ENCODE measurements around the gene ABCA10.

The ABCA10 gene

GRCh38 chr17:69159418-69159817 lies 69.2 kb downstream of the ABCA10 start:
- no peak for DNase-seq

- DNase-seq = no peak
These were observed 74.4 kb downstream of the ABCA10 start for GRCh38 chr17:69154267-69154666.

DNA sequence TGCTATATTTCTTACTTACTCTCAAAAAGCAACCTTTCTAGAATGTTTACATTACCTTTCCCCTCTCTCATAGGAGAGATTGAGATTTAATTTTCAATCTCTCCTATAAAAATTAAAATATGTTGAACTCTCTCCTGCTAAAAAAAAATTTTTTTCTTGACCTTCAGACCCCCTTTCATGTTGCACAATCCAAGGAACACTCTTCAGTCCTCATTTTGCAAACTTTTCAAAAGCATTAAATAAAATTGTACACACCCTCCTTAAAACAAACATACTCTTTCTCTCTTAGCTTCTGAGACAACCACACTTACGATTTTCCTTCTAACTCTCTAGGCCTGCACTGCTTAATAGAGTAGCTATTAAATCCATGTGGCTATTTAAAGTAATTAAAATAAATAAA lies 78.3 kb downstream of the ABCA10 start:
- no peak for DNase-seq

DNA sequence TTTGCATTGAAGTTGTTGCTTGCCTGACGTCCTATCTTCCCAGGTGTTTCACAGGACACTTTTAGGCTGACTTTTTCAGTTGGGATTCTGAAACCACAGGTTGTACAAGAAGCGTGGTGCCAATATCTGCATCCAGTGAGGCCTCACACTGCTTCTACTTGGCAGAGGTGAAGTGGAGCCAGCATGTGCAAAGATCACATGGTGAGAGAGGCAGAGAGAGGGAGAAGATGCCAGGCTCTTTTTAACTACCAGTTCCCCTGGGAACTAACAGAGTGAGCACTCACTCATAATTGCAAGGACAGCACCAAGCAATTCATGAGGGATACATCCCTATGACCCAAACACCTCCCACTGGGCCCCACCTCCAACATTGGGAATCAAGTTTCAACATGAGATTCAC lies 81.2 kb downstream of the ABCA10 start:
- DNase-seq = no peak

- no peak for DNase-seq
These were observed 84.0 kb downstream of the ABCA10 start for GRCh38 chr17:69144331-69145255.

DNA sequence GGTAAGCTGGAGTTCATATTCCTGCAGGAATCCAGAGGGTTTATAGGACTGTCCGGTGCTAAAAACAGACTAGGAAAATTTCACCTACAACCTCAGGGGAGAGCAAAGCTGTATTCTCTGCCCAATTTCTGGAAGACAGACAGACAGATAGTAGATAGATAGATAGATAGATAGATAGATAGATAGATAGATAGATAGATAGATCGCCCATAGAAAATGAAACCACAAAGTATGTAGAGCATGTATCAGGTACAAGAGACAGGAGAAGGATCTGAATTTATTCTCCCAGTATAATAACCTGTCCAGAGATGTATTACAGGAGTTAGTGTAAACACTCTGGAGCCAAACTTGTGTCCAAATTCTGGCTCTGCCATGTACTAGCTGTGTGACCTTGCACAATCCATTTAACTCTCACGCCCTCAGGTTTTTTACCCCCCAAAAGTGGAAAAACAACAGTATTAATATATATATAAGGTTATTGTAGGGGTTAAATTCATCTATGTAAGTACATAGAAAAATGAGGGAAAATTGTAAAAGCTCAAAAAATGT lies 84.9 kb downstream of the ABCA10 start:
- no peak for DNase-seq

DNA sequence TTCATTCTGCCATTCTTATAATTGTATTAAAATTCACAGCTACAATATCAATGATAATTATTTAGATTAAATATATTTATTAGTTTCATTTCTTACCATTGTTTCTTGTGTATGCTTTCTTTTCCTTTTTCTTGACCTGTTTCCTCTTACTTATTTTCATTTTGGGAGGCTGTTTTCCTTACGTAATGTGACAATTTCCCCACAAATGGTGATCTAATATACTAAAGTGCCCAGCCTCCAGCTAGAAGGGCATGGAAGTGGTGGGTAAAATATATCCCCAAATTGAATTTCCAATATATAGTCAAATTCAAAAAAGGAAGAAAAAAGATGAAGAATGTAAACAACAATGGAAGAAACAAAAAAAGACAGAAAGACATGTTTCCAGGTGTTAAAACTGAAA lies 85.5 kb downstream of the ABCA10 start:
- DNase-seq = no peak

DNA sequence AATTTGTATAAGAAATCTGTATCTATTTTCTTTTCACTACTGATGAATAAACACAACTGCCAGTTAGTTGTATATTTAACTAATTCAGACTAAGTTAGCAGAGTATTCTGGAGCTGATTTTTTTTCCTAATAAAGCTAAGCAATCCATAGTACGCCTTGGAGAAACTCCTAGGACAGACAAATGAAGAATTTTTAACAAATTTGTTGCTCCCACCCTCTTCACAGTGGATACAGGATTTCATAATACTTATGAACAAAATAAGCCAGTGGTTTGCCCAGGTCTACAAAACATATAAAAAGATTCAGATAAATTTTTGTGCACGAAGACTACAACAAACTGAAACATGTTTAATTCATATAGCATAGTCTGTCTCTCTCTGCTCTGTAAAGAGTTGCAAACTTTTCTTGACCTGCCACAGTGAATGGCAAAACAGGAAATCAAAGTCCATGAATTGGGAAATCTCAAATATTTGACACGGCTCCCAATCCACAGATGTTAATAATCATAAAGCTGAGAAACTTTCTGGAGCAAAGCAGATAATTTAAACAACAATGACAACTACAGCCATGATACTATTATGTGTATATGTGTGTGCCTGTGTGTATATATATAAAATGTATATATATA lies 86.3 kb downstream of the ABCA10 start:
- DNase-seq = no peak

DNA sequence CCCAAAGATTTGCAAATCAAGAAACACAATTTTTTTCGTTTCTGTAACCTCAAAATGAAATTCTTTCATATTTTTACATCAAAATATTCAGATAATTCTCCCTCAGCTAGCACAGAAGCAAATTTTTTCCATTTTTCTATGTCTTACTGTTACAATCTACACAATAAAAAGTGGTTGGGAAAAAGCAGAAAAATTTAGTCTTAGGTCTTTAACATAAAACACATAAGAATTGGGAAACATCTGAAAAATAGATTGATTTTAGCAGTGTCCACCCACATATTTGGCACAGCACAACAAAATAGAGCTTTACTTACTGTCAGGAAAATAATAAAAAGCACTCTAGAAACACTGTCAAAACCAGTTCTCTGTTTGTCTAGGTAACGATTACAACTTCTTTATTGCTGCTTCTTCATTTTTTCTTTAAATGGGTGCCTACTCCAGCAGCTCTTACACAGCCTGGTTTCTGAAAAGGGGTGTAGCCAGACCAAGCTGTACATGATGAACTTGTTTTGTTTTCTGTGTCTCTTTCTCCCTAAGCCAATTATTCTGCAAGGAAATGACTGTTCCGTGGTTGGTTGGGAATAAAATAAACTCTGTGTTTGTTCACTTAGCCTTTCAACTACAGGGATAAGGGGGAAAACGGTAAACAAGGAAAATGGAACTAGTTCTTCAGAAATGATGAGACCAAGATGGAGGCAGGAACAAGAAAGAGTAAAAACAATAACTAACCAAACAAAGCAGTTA lies 87.0 kb downstream of the ABCA10 start, which contains the start of gene ABCA6:
TSS of gene ABCA6 (minus strand) at position 465 of the 744 bp plus-strand sequence. CDS start 1,192 bp downstream, outside the sequence.
- no peak for DNase-seq

DNA sequence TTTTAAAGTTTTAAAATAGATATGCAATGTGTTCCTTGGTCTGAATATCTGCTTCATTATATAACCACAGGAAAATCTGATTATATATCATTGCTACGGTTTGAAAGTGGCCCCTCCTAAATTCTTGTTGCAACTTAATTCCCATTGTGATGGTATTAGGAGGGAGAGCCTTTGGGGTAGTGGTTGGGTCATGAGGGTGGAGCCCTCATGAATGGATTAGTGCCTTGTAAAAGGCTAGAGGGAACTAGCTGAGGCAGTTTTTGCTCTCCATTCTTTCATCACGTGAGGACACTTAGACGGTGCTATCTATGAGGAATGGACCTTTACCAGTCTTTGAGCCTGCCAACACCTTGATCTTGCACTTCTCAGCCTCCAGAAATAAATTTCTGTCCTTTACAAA lies 94.5 kb downstream of the ABCA10 start:
- DNase-seq = no peak

DNA sequence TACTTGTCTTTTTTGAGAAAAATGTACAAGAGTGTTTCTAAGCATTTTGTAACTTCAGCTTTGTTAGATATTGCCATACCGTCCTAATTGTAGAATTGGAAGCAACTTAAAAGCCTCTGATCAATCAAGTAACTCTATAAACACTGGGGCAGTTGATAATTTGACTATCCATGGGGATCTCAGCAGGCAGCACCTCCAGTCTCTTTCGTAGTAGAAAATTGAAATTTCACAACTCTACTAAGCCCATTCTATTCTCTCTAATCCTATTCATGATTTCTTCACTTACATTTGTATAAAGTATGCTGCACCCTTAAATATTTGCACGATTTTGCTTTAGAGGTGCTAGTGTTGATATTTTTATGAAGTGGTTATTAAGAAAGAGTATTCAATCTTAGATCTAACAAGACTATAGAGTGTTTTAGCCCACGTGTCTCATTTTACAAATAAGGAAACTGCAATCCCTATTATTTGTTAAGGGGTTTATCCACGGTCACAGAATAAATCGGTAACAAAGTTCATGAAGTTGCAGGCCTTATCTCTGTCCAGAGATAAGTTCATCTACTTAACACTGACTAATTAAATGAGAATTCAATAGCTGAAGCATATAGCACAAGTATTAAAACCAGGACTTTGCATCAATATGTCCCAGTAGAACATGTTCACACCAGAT lies 97.9 kb downstream of the ABCA10 start:
- DNase-seq = no peak

- no peak for DNase-seq
These were observed 105.0 kb downstream of the ABCA10 start for GRCh38 chr17:69123626-69124025.

DNA sequence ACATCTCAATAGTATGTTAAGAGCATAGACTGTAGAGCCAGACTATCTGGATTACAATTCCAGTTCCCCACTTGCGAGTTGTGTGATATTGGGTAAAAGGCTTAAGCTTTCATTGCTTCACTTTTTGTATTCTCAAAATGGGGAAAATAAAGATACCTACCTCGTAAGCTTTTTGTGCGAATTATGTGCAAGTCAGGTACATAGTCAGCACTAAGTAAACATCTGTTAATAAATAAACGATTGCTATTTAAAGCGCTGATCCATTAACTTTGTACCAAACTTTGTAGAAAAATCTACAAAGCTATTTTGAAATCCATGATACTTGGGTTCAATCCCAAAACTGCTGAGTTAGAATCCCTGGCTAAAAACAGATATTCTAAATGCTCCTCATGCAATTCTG lies 106.6 kb downstream of the ABCA10 start:
- DNase-seq = no peak

- no peak for DNase-seq
These were observed 110.5 kb downstream of the ABCA10 start for GRCh38 chr17:69117855-69118784.

DNA sequence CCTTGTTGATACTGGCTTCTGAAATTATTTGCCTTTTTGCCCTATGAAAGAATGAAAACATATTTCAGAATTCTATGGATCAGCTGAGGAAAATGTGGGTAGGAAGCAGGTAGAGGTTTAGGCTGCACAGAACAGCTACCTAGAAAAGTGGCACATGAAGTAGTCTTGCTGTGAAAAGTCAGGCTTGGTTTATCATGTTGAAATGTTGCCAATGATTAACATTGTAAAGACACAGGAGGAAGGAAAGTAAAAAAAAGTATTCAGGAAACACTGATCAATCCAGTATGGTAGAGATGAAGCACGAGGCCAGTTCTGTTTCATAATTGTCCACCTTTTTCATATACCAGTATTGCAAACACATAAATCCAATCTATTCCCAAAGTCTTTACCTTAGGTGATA lies 116.8 kb downstream of the ABCA10 start:
- DNase-seq = no peak

DNA sequence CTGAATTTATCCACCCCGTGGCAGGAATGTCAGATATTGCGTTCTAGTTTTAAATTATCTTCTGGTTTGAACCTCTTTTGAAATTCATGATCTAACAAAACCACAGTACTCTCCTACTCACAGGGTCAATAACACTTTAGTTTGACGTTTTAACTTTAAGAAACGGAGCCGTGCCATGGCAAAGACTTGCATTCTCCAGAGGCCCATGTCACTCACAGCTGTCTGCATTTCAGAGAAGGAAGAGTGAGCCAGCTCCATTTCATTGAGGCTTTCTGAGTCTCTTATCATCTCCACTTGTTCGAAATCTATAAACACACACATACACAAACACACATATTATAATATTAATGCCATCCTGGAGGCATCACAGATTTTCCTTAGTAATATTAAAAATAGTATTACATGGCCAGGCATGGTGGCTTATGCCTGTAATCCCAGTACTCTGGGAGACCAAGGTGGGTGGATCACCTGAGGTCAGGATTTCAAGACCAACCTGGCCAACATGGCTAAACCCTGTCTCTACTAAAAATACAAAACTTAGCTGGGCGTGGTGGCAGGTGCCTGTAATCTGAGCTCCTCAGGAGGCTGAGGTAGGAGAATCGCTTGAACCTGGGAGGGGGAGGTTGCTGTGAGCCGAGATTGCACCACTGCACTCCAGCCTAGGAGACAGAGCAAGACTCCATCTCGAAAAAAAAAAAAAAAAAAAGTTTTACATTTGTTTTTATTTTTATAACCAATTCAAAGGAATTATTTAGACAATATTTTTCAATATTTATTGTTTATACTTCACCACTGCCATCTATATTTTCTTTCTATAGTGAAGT lies 122.5 kb downstream of the ABCA10 start:
- DNase-seq = no peak

DNA sequence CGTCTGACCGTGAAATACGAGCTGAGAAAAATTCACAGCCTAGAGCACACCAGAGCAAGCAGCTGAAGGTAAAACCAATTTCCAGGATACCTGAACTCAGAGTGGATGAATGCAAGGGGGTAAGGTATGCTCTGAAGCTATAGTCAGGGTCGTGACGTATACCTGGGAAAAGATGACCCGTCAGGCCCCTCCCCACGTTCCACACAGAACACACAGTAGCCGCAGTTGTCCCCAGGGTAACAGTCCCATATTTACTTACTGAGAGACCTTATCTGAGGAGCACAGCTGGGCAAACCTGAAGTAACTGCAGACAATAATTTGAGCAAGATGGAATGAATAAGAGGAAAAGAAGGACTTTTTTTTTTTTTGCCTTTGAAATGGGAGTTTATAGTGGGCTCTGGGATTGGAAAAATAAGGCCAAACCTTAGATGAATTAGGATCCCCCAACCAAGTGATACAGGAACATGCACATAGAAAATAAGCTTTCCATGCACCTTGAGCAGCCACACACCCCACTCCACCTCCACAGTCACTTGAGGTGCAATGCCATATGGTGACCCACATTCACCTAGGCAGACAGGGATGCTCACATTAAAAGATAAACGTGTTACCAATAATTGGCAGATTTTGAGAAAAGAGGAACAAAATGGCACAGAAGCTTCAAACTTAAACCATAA lies 124.9 kb downstream of the ABCA10 start:
- DNase-seq = no peak

DNA sequence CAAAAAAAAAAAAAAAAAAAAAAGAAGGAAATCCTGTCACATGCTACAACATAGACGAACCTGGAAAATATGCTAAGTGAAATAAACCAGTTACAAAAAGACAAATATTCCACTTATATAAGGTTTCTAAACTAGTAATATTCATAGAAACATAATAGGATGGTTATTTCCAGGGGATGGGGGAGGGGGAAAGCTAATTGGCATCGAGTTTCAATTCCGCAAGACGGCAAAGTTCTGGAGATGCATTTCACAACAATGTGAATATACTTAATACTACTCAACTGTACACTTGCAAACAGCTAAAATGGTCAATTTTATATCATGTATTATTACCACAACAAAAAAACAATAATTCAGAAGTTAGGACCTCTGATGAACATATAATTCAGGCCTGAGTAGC lies 130.0 kb downstream of the ABCA10 start:
- DNase-seq = no peak

Data from activated CD4-positive, CD25-positive, alpha-beta regulatory T cell treated with anti-CD3 and anti-CD28 coated beads, Interleukin-2, amount 50 U/mL, for 72 hours (primary cell).